ENCODE measurements around the gene WNT2. TPM values are rescaled to one million over a fixed set of nuclear protein-coding genes. Genes with fewer than 3 reads are reported as not detected.
"Not testable (repeated sequence)": the region's sequence is repeated elsewhere in the genome, so short reads cannot be mapped to it uniquely, and the experiment has no call there.

Gene WNT2
- total RNA-seq, 2 donors from 2014 or later = not detected

GRCh38 chr7:117250245-117250644 lies 72.6 kb downstream of the WNT2 start:
- Histone ChIP-seq H3K9me3 (no peaks in the 10 kb centered on the region), H3K27me3 (no peaks in the 10 kb centered on the region), H3K36me3 (replicated peaks in 1 of 2; ENCODE audit: insufficient read depth in 1 of 2, low read depth in 2 of 2) (no peaks in the 10 kb centered on the region), H3K4me3 (no peak overlapping the region), H3K27ac (no peak overlapping the region), H3K4me1 (no peaks in the 10 kb centered on the region)
- ATAC-seq (no peak), DNase-seq (no peak)
- intact Hi-C loops (cut with DNase I) = no loop called here
- no peak for TF ChIP-seq POLR2A (IDR thresholded peaks at IDR 0.05)
- no peak for TF ChIP-seq CTCF (IDR thresholded peaks at IDR 0.05)

GRCh38 chr7:117249696-117250095 lies 73.2 kb downstream of the WNT2 start:
- intact Hi-C loops (cut with DNase I) = no loop called here
- no peaks in the 10 kb centered on the region for H3K4me1 ChIP-seq
- ATAC-seq (no peak), DNase-seq (no peak)
- no peaks in the 10 kb centered on the region for H3K36me3 ChIP-seq (replicated peaks in 1 of 2; ENCODE audit: insufficient read depth in 1 of 2, low read depth in 2 of 2)
- H3K4me3 ChIP-seq = no peak overlapping the region
- no peaks in the 10 kb centered on the region for H3K9me3 ChIP-seq
- H3K27me3 ChIP-seq = no peaks in the 10 kb centered on the region
- no peak overlapping the region for H3K27ac ChIP-seq
- 56 to 66% methylated on average over 5 of the region's 5 CpGs for whole genome bisulfite sequencing, 2 donors
- TF ChIP-seq POLR2A (IDR thresholded peaks at IDR 0.05) (no peak), CTCF (IDR thresholded peaks at IDR 0.05) (no peak)

GRCh38 chr7:117248829-117249228 lies 74.0 kb downstream of the WNT2 start:
- no peak for TF ChIP-seq CTCF (IDR thresholded peaks at IDR 0.05)
- TF ChIP-seq POLR2A (IDR thresholded peaks at IDR 0.05) = no peak
- ATAC-seq = no peak
- 59 to 75% methylated on average over 5 of the region's 5 CpGs for WGBS, 2 donors

GRCh38 chr7:117247809-117248208 lies 75.0 kb downstream of the WNT2 start:
- ATAC-seq = no peak
- no peak for DNase-seq
- no peaks in the 10 kb centered on the region for H3K4me1 ChIP-seq
- H3K4me3 ChIP-seq = no peak overlapping the region
- WGBS, 2 donors = 63% methylated on average over 4 of the region's 4 CpGs
- no peak overlapping the region for H3K27ac ChIP-seq
- TF ChIP-seq CTCF (IDR thresholded peaks at IDR 0.05) (no peak), POLR2A (IDR thresholded peaks at IDR 0.05) (no peak)
- H3K36me3 ChIP-seq (replicated peaks in 1 of 2; ENCODE audit: insufficient read depth in 1 of 2, low read depth in 2 of 2) = no peaks in the 10 kb centered on the region
- H3K27me3 ChIP-seq = no peaks in the 10 kb centered on the region
- H3K9me3 ChIP-seq = no peaks in the 10 kb centered on the region
- intact Hi-C loops (cut with DNase I) = no loop called here

More at GRCh38 chr7:117248829-117249228, 74.0 kb downstream of the WNT2 start:
- Histone ChIP-seq H3K36me3 (replicated peaks in 1 of 2; ENCODE audit: insufficient read depth in 1 of 2, low read depth in 2 of 2) (no peaks in the 10 kb centered on the region), H3K9me3 (no peaks in the 10 kb centered on the region), H3K27me3 (no peaks in the 10 kb centered on the region), H3K4me3 (no peak overlapping the region), H3K4me1 (no peaks in the 10 kb centered on the region), H3K27ac (no peak overlapping the region)
- intact Hi-C loops (cut with DNase I) = no loop called here
- DNase-seq = no peak

DNA sequence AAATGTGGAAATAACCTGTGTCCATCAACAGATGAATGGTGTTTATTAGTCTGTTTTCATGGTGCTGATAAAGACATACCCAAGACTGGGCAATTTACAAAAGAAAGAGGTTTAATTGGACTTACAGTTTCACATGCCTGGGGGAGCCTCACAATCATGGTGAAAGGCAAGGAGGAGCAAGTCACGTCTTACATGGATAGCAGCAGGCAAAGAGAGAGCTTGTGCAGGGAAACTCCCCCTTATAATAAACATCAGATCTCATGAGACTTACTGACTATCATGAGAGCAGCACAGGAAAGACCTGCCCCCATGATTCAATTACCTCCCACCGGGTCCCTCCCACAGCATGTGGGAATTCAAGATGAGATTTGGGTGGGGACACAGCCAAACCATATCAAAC lies 77.2 kb downstream of the WNT2 start:
- 64 to 81% methylated on average over 2 of the region's 2 CpGs for WGBS, 2 donors
- H3K9me3 ChIP-seq; DNase-seq; H3K4me3 ChIP-seq; H3K27me3 ChIP-seq; H3K4me1 ChIP-seq; ATAC-seq; H3K36me3 ChIP-seq (replicated peaks in 1 of 2; ENCODE audit: insufficient read depth in 1 of 2, low read depth in 2 of 2); intact Hi-C loops (cut with DNase I); H3K27ac ChIP-seq: not testable (repeated sequence)

Measured in body of pancreas (tissue), 4 donors.